Fibroblast of mammary gland (primary cell): Measurements from ENCODE around the gene HASPIN.

ENCODE experiments used
- DNase-seq: peaks from one replicate; pipeline ENCODE4 v3.0.0-alpha.2; 2010; ENCODE audit warnings: low read depth
- H3K4me3 ChIP-seq: 2 replicates; pipeline ENCODE4 v1.5.1; 2011; ENCODE audit warnings: low read depth, mild to moderate bottlenecking, low read length, moderate library complexity; ENCODE audit not compliant: control insufficient read depth
- TF ChIP-seq, protein P1 (sequence below): conservative IDR thresholded peaks from 2 replicates; pipeline ENCODE4 v1.5.1; 2011; ENCODE audit warnings: low read depth, low read length, inconsistent platforms; ENCODE audit not compliant: control insufficient read depth, insufficient read depth

HASPIN gene

DNA sequence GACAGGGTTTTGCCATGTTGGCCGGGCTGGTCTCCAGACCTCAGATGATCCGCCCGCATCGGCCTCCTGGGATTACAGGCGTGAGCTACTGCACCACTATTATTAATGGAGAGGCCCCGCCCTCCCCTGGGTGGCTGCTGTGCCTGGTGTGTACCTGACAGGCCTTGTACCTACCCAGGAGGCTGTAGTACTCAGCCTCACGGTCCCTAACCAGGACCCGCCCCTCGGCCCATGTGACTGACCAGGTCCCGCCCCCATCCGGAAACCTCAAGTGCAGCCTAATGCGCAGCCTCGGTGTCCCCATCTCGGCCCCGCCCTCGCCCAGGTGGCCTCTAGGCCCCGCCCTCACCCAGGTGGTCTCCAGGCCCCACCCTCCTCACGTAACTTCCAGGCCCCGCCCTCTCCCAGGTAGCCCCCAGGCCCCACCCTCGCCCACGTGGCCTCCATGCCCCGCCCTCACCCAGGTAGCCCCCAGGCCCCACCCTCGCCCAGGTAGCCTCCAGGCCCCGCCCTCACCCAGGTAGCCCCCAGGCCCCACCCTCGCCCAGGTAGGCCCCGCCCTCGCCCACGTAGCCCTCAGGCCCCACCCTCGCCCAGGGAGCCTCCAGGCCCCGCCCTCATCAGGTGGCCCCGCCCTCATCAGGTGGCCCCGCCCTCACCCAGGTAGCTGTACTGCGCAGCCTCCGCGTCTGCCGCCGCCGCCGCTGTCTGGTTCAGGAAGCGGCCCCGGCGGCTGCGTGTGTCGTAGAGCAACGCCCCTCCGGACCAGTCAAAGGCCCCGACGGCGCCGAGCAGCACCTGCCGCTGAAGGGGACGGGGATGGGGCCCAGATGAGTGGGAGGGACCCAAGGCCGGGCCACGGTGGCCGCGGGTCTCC is 31.0 kb downstream of the HASPIN start:
- TF ChIP-seq, protein P1, sequence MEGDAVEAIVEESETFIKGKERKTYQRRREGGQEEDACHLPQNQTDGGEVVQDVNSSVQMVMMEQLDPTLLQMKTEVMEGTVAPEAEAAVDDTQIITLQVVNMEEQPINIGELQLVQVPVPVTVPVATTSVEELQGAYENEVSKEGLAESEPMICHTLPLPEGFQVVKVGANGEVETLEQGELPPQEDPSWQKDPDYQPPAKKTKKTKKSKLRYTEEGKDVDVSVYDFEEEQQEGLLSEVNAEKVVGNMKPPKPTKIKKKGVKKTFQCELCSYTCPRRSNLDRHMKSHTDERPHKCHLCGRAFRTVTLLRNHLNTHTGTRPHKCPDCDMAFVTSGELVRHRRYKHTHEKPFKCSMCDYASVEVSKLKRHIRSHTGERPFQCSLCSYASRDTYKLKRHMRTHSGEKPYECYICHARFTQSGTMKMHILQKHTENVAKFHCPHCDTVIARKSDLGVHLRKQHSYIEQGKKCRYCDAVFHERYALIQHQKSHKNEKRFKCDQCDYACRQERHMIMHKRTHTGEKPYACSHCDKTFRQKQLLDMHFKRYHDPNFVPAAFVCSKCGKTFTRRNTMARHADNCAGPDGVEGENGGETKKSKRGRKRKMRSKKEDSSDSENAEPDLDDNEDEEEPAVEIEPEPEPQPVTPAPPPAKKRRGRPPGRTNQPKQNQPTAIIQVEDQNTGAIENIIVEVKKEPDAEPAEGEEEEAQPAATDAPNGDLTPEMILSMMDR = no peak
- DNase-seq = peak; percentile 25
- H3K4me3 ChIP-seq = no peak overlapping the region

DNA sequence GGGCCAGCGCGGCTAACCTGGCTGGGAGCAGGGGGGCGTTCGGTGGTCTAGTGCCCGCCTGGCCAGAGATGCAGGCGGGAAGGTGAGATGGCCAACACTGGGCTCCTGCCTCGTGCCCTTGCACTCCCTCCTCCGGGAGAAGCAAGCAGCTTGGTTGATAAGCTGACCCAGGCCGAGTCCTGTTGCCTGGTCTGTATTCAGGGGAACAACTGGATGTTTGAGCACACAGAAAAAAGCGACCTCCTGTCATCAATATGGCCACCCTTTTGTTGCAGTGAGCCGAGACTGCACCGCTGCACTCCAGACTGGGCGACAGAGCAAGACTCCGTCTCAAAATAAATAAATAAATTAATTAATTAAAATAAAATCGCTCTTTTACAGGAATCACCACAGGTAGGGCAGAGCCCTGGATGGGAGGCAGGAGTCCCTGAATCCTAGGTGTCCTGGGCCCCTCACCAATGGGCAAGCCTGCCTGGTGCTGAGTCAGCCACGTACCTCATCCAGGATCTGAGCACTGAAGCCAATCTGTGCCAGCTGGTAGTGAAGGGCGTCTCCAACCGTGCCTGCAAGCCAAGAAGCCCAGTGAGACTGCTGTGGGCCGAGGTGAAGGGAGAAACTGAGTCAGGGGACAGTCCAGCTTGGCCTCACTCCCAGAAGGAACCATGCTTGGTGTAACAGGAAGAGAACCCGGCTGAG is 31.8 kb downstream of the HASPIN start:
- TF ChIP-seq, protein P1 = no peak
- no peak overlapping the region for H3K4me3 ChIP-seq
- no peak for DNase-seq

DNA sequence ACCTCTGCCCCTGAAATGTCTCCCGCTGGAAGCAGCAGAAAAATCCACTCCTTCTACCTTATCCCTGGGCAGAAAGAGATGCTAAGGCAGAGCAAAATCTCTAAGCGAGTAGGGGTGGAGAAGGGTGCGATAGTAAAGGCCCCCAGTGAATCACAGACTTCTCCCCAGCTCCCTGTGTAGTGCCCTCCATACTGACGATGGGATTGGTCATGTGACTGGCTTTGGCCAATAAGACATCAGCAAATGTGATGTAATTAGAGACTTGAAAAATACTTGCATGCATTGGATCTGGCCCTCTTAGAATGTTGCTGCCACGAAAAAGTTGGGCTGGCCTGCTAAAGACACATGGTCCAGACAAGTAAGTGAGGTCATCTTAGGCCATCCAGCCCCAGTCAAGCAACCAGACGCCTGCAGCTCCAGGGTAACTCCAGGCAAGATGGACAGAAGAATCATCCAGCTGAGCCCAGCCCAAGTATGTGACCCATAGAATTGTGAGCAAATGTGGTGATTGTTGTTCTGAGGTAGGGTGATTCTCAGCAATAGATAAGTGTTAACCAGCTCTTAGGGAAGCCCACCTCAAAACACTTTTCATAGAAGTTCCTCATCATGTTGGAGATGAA is 36.0 kb downstream of the HASPIN start:
- DNase-seq = no peak
- TF ChIP-seq, protein P1 = no peak

DNA sequence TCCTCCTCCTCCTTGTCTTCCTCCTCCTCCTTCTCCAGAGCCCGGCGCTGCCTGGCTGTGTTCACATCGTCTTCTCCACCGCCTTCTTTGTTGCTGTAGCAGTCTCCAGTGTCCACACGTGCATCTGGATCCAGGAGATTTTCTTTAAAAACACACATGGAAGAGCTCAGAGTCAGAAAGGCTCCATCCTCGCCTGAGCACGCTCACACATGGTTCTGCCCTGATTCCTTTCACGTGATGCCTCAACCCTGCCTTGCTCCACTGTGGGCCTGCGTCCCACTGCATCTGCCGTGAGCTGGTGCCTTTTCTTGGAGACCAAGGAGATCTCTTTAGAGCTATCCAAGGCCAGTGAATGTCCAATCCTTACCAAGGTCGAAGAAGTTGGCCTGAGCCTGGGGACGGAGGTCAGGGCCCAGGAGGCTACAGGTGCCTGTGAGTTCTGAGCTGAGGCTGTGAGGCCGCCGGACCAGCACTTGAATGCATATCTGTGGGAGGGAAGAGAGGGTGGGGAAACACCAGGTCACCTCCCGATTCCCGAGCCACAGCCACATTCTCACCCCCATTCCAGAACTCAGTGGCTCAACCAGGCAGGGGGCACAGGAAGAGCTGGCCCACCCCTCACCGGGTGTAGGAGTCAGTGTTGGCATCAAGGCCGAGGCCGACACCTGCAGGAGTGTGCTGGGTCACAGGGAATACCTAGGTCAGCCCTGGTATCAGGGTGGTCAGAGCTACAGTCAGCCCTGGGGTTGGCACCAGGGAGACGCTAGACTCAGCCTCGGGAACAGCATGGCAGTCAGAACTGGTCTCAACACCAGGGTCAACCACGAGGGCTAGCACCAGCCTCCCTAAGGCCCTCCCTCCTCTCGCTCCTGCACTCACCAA is 37.6 kb downstream of the HASPIN start:
- TF ChIP-seq, protein P1 = no peak
- H3K4me3 ChIP-seq = no peak overlapping the region
- no peak for DNase-seq

More for the DNA sequence above, 36.0 kb downstream of the HASPIN start:
- no peak overlapping the region for H3K4me3 ChIP-seq

DNA sequence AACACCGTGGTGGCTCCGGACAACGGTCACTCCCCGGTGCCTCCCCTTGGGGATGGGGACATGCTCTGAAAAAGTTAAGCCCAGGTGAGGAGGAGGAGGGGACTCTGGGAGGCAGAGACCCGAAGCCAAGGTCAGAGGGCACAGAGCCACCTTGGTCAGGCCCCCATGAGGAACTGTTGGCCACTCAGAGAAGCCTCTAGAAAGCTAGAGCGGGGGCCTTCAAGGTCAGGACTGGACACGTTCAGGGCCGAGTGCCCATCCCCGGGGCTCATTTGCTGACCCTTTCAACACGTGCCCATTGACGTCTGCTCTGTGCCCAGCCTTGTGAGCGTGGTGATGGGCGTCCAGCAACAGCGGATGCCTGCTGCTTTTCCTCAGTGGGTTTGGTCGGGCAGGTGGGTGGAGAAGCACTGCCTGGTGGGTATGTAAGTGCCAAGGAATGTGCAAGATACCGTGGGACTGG is 38.2 kb downstream of the HASPIN start:
- DNase-seq = no peak
- H3K4me3 ChIP-seq = no peak overlapping the region
- TF ChIP-seq, protein P1 = no peak
